OCI-LY3 (cell line): ENCODE measurements around the gene MAOA.

ENCODE experiments used
- H2AFZ ChIP-seq: fragments of 200-600, 300-600 bp; shearing (Covaris generic); 2 replicates; pipeline ENCODE4 v1.6.0; 2014; ENCODE audit warnings: antibody characterized with exemption, low read depth, low read length
- H3K27ac ChIP-seq: fragments of 200-600, 300-600 bp; sonication (generic); 2 replicates; pipeline ENCODE4 v1.5.1; 2014; ENCODE audit warnings: mild to moderate bottlenecking, low read length, moderate library complexity, mixed read lengths
- H3K27me3 ChIP-seq: fragments of 200-600, 300-600 bp; sonication (generic); 2 replicates; pipeline ENCODE4 v1.6.1; 2014; ENCODE audit warnings: low read depth, low read length, mixed read lengths
- H3K36me3 ChIP-seq: fragments of 200-600, 300-600 bp; sonication (generic); replicated peaks from 2 replicates; pipeline ENCODE3; 2014; ENCODE audit warnings: low read depth, low read length, mixed read lengths
- H3K4me1 ChIP-seq: fragments of 300-600, 200-600 bp; sonication (generic); 2 replicates; pipeline ENCODE4 v1.6.1; 2014; ENCODE audit warnings: low read length, mixed read lengths
- H3K4me2 ChIP-seq: fragments of 200-600, 300-600 bp; sonication (generic); 2 replicates; pipeline ENCODE4 v1.6.1; 2014; ENCODE audit warnings: low read length, mixed read lengths
- H3K4me3 ChIP-seq: fragments of 300-600, 200-600 bp; sonication (generic); 2 replicates; pipeline ENCODE4 v1.5.1; 2014; ENCODE audit warnings: antibody characterized with exemption, mild to moderate bottlenecking, low read length, moderate library complexity
- H3K79me2 ChIP-seq: fragments of 300-600, 200-600 bp; shearing (Covaris generic); 2 replicates; pipeline ENCODE4 v1.6.1; 2014; ENCODE audit warnings: mild to moderate bottlenecking, low read length, mixed read lengths
- H3K9ac ChIP-seq: fragments of 300-600, 200-600 bp; shearing (Covaris generic); 2 replicates; pipeline ENCODE4 v1.6.0; 2014; ENCODE audit warnings: mild to moderate bottlenecking, low read length, moderate library complexity
- H3K9me3 ChIP-seq: fragments of 200-600, 300-600 bp; shearing (Covaris generic); 2 replicates; pipeline ENCODE4 v1.6.1; 2014; ENCODE audit warnings: low read length, mixed read lengths; ENCODE audit not compliant: insufficient read depth
- H4K20me1 ChIP-seq: fragments of 200-600, 300-600 bp; sonication (generic); 2 replicates; pipeline ENCODE4 v1.6.1; 2016; ENCODE audit warnings: low read length, mixed read lengths; ENCODE audit not compliant: insufficient read depth
- EZH2phosphoT487 ChIP-seq: fragments of 200-600 bp; shearing (Covaris generic); IDR thresholded peaks from 2 replicates; pipeline ENCODE4 v1.6.1; 2018; ENCODE audit warnings: antibody characterized with exemption, mixed run types, low read depth
- TF ChIP-seq, protein P1 (sequence below): fragments of 200-600, 300-600 bp; sonication (generic); IDR thresholded peaks from 2 replicates; pipeline ENCODE4 v1.5.1; 2014; ENCODE audit warnings: antibody characterized with exemption, low read length, low read depth

Gene MAOA

DNA sequence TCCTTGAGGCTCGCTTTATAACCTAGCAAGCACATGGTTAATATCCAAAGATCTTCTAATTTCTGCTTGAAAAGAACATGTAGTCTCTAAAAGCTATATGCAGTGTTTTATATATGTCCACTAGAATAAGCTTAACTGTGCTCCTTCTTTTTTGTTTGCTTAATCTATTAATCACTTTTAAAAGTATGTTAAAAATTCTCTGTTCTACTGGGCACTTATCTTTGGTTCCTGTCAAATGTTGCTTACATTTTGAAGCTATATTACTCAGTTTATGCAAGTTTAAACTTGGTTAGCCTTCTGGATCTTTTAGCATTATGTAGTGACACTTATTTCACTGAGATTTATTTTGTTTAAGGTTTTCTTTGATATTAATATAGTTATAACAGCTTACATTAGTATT lies 32.5 kb downstream of the MAOA start:
- no peaks in the 10 kb centered on the region for H3K27me3 ChIP-seq
- H3K4me2 ChIP-seq: no peak overlapping the region
- no peak overlapping the region for H3K4me3 ChIP-seq
- H3K4me1 ChIP-seq: no peaks in the 10 kb centered on the region
- no peaks in the 10 kb centered on the region for H3K79me2 ChIP-seq
- no peak overlapping the region for H3K9ac ChIP-seq
- H3K9me3 ChIP-seq: no peaks in the 10 kb centered on the region
- no peak overlapping the region for H3K27ac ChIP-seq
- H2AFZ ChIP-seq: no peak overlapping the region
- TF ChIP-seq, protein P1, sequence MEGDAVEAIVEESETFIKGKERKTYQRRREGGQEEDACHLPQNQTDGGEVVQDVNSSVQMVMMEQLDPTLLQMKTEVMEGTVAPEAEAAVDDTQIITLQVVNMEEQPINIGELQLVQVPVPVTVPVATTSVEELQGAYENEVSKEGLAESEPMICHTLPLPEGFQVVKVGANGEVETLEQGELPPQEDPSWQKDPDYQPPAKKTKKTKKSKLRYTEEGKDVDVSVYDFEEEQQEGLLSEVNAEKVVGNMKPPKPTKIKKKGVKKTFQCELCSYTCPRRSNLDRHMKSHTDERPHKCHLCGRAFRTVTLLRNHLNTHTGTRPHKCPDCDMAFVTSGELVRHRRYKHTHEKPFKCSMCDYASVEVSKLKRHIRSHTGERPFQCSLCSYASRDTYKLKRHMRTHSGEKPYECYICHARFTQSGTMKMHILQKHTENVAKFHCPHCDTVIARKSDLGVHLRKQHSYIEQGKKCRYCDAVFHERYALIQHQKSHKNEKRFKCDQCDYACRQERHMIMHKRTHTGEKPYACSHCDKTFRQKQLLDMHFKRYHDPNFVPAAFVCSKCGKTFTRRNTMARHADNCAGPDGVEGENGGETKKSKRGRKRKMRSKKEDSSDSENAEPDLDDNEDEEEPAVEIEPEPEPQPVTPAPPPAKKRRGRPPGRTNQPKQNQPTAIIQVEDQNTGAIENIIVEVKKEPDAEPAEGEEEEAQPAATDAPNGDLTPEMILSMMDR: no peak
- no peak for TF ChIP-seq EZH2phosphoT487
- H3K36me3 ChIP-seq: no peaks in the 10 kb centered on the region
- no peaks in the 10 kb centered on the region for H4K20me1 ChIP-seq

DNA sequence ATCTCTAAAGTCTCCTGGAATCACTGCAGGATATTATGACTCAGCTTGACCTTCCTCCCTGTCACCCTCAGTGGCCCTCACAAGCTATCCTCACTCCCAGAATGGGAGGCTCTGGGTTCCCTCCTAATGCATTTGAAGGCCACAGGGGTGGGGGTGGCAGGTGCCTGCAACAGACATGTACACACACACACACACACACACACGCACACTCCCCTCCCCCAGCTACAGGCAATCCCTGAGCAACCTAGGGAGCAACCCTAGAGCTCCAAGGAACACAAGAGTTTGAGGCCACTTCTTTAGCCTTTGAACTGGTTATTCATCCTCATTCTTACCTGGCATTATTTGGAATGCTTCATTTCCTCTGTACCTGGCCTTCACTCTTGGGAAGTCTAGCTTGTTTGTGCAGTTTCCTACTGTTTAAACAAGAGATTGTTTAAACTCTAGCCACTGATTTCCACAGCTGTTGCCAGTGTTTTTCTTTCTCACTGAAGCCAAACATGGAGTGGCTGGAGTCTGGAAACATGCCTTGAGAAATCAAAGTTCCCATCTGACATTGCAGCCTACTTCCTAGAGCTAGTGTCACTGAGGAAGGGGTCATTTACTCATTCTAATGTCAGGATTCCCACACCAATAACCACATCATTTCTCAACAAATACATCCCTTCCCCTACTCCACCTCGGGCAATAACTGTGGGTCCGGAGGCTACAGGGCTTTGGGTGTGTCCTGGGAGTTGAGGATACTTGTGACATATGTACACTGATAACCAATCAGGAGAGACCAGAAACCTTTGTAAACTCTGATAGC lies 37.7 kb downstream of the MAOA start:
- no peaks in the 10 kb centered on the region for H3K27me3 ChIP-seq
- no peaks in the 10 kb centered on the region for H3K9me3 ChIP-seq
- no peak overlapping the region for H3K9ac ChIP-seq
- no peaks in the 10 kb centered on the region for H3K36me3 ChIP-seq
- H3K79me2 ChIP-seq: no peaks in the 10 kb centered on the region
- no peak overlapping the region for H3K4me3 ChIP-seq
- TF ChIP-seq, protein P1: no peak
- no peak for TF ChIP-seq EZH2phosphoT487
- no peak overlapping the region for H3K27ac ChIP-seq
- no peaks in the 10 kb centered on the region for H3K4me1 ChIP-seq
- H3K4me2 ChIP-seq: no peak overlapping the region
- no peak overlapping the region for H2AFZ ChIP-seq
- H4K20me1 ChIP-seq: no peaks in the 10 kb centered on the region

DNA sequence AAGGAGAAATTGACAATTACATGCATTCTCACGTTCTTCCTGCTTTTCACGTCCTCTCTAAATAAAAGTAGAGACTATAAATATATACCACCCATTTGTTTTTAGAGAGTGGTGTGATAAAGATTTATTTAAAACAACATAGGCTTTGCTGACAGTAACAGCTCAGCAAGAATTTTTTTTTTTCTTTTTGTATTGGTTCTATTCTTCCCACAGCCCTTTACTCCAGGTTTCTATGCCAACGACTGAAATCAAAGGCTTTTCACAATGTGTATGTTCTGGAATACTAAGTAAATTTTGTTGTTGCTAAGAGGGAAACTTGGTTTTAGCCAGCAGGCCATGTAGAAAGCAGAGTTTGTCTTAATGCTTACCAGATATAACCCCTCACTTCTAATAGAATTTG lies 43.4 kb downstream of the MAOA start:
- TF ChIP-seq EZH2phosphoT487: no peak
- TF ChIP-seq, protein P1: no peak
- H3K27me3 ChIP-seq: no peaks in the 10 kb centered on the region
- no peaks in the 10 kb centered on the region for H3K9me3 ChIP-seq
- H3K4me2 ChIP-seq: no peak overlapping the region
- H3K27ac ChIP-seq: no peak overlapping the region
- no peaks in the 10 kb centered on the region for H3K36me3 ChIP-seq
- no peaks in the 10 kb centered on the region for H3K79me2 ChIP-seq
- no peak overlapping the region for H2AFZ ChIP-seq
- H3K9ac ChIP-seq: no peak overlapping the region
- no peaks in the 10 kb centered on the region for H3K4me1 ChIP-seq
- no peaks in the 10 kb centered on the region for H4K20me1 ChIP-seq
- no peak overlapping the region for H3K4me3 ChIP-seq

DNA sequence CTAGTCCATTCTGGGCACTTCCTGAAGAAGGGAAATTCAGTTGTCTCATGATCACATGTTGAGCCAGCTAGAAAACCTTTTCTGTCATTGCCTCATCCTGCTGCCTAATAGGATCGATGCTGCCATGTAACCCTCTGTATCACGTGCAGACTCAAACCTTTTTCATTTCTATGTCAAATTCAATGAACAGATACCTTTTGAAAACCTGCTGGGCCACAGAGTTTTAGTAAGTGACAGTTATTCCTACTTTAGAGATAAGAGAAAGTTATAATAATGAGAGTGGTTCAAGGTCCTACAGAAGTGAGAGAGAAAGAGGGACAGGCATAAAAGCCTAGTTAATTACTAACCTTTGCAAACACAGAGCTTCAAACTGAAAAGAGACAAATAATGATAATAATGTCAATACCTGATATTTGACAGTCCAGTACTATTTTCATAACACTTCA lies 46.0 kb downstream of the MAOA start:
- Histone ChIP-seq H4K20me1 (no peaks in the 10 kb centered on the region), H3K4me1 (no peaks in the 10 kb centered on the region), H3K4me3 (no peak overlapping the region), H3K36me3 (no peaks in the 10 kb centered on the region), H3K9ac (no peak overlapping the region), H2AFZ (no peak overlapping the region), H3K27me3 (no peaks in the 10 kb centered on the region), H3K9me3 (no peaks in the 10 kb centered on the region), H3K4me2 (no peak overlapping the region), H3K27ac (no peak overlapping the region), H3K79me2 (no peaks in the 10 kb centered on the region)
- TF ChIP-seq, protein P1: no peak
- no peak for TF ChIP-seq EZH2phosphoT487
